SK-N-SH treated with all-trans-retinoic acid at 6 μM for 48 hours (cell line): ENCODE measurements around the gene VPS35L.
"Not testable (repeated sequence)": the region's sequence is repeated elsewhere in the genome, so short reads cannot be mapped to it uniquely, and the experiment has no call there.

Source experiments
- ATAC-seq: fragments of 200-7000 bp; cut with Tn5 transposase; 3 replicates; pipeline ENCODE4 v1.9.1; 2020; ENCODE audit warnings: mild to moderate bottlenecking, moderate library complexity
- ARNTL ChIP-seq: fragments of 450-650 bp; formaldehyde crosslinking; IDR thresholded peaks from 2 replicates; pipeline ENCODE4 v1.5.0; 2020; ENCODE audit warnings: low read depth, mild to moderate bottlenecking, moderate library complexity, borderline replicate concordance
- BACH2 ChIP-seq: fragments of 250-450 bp; sonication (Bioruptor Pico); IDR thresholded peaks from 2 replicates; pipeline ENCODE4 v1.9.0; 2021; ENCODE audit warnings: mild to moderate bottlenecking, borderline replicate concordance
- CSDC2 ChIP-seq: fragments of 250-450 bp; sonication (Bioruptor Pico); IDR thresholded peaks from 2 replicates; pipeline ENCODE4 v1.5.0; 2020; ENCODE audit warnings: mild to moderate bottlenecking, moderate library complexity
- CSRNP3 ChIP-seq: fragments of 250-450 bp; sonication (Bioruptor Pico); IDR thresholded peaks from 2 replicates; pipeline ENCODE4 v1.5.1; 2021; ENCODE audit warnings: mild to moderate bottlenecking, moderate library complexity
- ESRRG ChIP-seq: fragments of 250-450 bp; sonication (Bioruptor Pico); IDR thresholded peaks from 2 replicates; pipeline ENCODE4 v1.6.1; 2021; ENCODE audit warnings: mild to moderate bottlenecking
- GLIS3 ChIP-seq: fragments of 250-450 bp; sonication (Bioruptor Pico); IDR thresholded peaks from 2 replicates; pipeline ENCODE4 v1.5.0; 2020; ENCODE audit warnings: mild to moderate bottlenecking, moderate library complexity
- ISL1 ChIP-seq: fragments of 250-450 bp; sonication (Bioruptor Pico); IDR thresholded peaks from 2 replicates; pipeline ENCODE4 v2.1.2; 2022; ENCODE audit warnings: mild to moderate bottlenecking, moderate library complexity
- OSR1 ChIP-seq: fragments of 250-450 bp; sonication (Bioruptor Pico); IDR thresholded peaks from 2 replicates; pipeline ENCODE4 v1.8.0; 2022; ENCODE audit warnings: moderate library complexity, mild to moderate bottlenecking, inconsistent platforms
- PATZ1 ChIP-seq: fragments of 250-450 bp; sonication (Bioruptor Pico); IDR thresholded peaks from 2 replicates; pipeline ENCODE4 v1.8.0; 2020; ENCODE audit warnings: mild to moderate bottlenecking, moderate library complexity, borderline replicate concordance
- PPARA ChIP-seq: fragments of 250-450 bp; sonication (Bioruptor Pico); IDR thresholded peaks from 2 replicates; pipeline ENCODE4 v1.5.0; 2020; ENCODE audit warnings: mild to moderate bottlenecking, borderline replicate concordance
- RARB ChIP-seq: fragments of 250-450 bp; sonication (Bioruptor Pico); IDR thresholded peaks from 2 replicates; pipeline ENCODE4 v1.8.0; 2021; ENCODE audit warnings: mild to moderate bottlenecking, moderate library complexity
- SNAI2 ChIP-seq: fragments of 250-450 bp; sonication (Bioruptor Pico); IDR thresholded peaks from 2 replicates; pipeline ENCODE4 v1.5.0; 2020; ENCODE audit warnings: mild to moderate bottlenecking, moderate library complexity
- TCF4 ChIP-seq: fragments of 250-450 bp; sonication (Bioruptor Pico); IDR thresholded peaks from 2 replicates; pipeline ENCODE4 v1.8.0; 2021; ENCODE audit warnings: mild to moderate bottlenecking, moderate library complexity, borderline replicate concordance
- TOX ChIP-seq: fragments of 250-450 bp; sonication (Bioruptor Pico); IDR thresholded peaks from 2 replicates; pipeline ENCODE4 v1.8.0; 2021; ENCODE audit warnings: mild to moderate bottlenecking, moderate library complexity, borderline replicate concordance
- ZC3H10 ChIP-seq: fragments of 250-450 bp; sonication (Bioruptor Pico); IDR thresholded peaks from 2 replicates; pipeline ENCODE4 v1.5.1; 2021; ENCODE audit warnings: mild to moderate bottlenecking, moderate library complexity
- ZFP3 ChIP-seq: fragments of 250-450 bp; sonication (Bioruptor Pico); IDR thresholded peaks from 2 replicates; pipeline ENCODE4 v1.5.0; 2020; ENCODE audit warnings: mild to moderate bottlenecking, moderate library complexity
- ZFP30 ChIP-seq: fragments of 450-650 bp; formaldehyde crosslinking; IDR thresholded peaks from 2 replicates; pipeline ENCODE4 v1.5.0; 2022; ENCODE audit warnings: mild to moderate bottlenecking, moderate library complexity
- ZNF70 ChIP-seq: fragments of 450-650 bp; formaldehyde crosslinking; IDR thresholded peaks from 2 replicates; pipeline ENCODE4 v1.5.0; 2020; ENCODE audit warnings: mild to moderate bottlenecking, moderate library complexity
- ZNF8 ChIP-seq: fragments of 450-650 bp; formaldehyde crosslinking; IDR thresholded peaks from 2 replicates; pipeline ENCODE4 v1.5.0; 2020; ENCODE audit warnings: mild to moderate bottlenecking, moderate library complexity
- TF ChIP-seq, protein P1 (sequence below): fragments of 250-450 bp; sonication (Bioruptor Pico); IDR thresholded peaks from 2 replicates; pipeline ENCODE4 v1.8.0; 2021; ENCODE audit warnings: low read depth, mild to moderate bottlenecking, moderate library complexity, borderline replicate concordance
- TF ChIP-seq, protein P2 (sequence below): fragments of 250-450 bp; sonication (Bioruptor Pico); IDR thresholded peaks from 2 replicates; pipeline ENCODE4 v1.5.1; 2020; ENCODE audit warnings: low read depth, mild to moderate bottlenecking, moderate library complexity

VPS35L gene

GRCh38 chr16:19713697-19714096, 158.2 kb downstream of the VPS35L start:
- ATAC-seq = no peak
- TF ChIP-seq PATZ1 (CRISPR knock-in tag) = no peak
- TF ChIP-seq, all 23 proteins: peak for 0

GRCh38 chr16:19715566-19715965, 160.1 kb downstream of the VPS35L start:
- ATAC-seq = no peak
- no peak for TF ChIP-seq GLIS3 (CRISPR knock-in tag)
- TF ChIP-seq BACH2 (CRISPR knock-in tag) = no peak
- TF ChIP-seq, protein P1, sequence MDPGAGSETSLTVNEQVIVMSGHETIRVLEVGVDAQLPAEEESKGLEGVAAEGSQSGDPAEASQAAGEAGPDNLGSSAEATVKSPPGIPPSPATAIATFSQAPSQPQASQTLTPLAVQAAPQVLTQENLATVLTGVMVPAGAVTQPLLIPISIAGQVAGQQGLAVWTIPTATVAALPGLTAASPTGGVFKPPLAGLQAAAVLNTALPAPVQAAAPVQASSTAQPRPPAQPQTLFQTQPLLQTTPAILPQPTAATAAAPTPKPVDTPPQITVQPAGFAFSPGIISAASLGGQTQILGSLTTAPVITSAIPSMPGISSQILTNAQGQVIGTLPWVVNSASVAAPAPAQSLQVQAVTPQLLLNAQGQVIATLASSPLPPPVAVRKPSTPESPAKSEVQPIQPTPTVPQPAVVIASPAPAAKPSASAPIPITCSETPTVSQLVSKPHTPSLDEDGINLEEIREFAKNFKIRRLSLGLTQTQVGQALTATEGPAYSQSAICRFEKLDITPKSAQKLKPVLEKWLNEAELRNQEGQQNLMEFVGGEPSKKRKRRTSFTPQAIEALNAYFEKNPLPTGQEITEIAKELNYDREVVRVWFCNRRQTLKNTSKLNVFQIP (CRISPR knock-in tag) = no peak
- TF ChIP-seq TCF4 = no peak
- no peak for TF ChIP-seq SNAI2 (CRISPR knock-in tag)
- no peak for TF ChIP-seq ZFP30 (CRISPR knock-in tag)
- no peak for TF ChIP-seq RARB
- TF ChIP-seq ZFP3 (CRISPR knock-in tag) = no peak
- TF ChIP-seq PATZ1 (CRISPR knock-in tag) = no peak
- no peak for TF ChIP-seq ZC3H10 (CRISPR knock-in tag)
- TF ChIP-seq CSDC2 (CRISPR knock-in tag) = no peak
- TF ChIP-seq ZNF70 = no peak
- no peak for TF ChIP-seq TOX (CRISPR knock-in tag)
- TF ChIP-seq ZNF8 (CRISPR knock-in tag) = no peak
- TF ChIP-seq OSR1 = no peak
- no peak for TF ChIP-seq ARNTL (CRISPR knock-in tag)
- no peak for TF ChIP-seq ESRRG (CRISPR knock-in tag)
- no peak for TF ChIP-seq PPARA (CRISPR knock-in tag)
- TF ChIP-seq, all 23 proteins: peak for 0

- TF ChIP-seq BACH2 (CRISPR knock-in tag) = no peak
- no peak for TF ChIP-seq OSR1
- TF ChIP-seq TOX (CRISPR knock-in tag) = no peak
- TF ChIP-seq PATZ1 (CRISPR knock-in tag) = no peak
- TF ChIP-seq, protein P2, sequence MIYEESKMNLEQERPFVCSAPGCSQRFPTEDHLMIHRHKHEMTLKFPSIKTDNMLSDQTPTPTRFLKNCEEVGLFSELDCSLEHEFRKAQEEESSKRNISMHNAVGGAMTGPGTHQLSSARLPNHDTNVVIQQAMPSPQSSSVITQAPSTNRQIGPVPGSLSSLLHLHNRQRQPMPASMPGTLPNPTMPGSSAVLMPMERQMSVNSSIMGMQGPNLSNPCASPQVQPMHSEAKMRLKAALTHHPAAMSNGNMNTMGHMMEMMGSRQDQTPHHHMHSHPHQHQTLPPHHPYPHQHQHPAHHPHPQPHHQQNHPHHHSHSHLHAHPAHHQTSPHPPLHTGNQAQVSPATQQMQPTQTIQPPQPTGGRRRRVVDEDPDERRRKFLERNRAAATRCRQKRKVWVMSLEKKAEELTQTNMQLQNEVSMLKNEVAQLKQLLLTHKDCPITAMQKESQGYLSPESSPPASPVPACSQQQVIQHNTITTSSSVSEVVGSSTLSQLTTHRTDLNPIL (CRISPR knock-in tag) = no peak
- no peak for TF ChIP-seq CSDC2 (CRISPR knock-in tag)
- TF ChIP-seq ZNF70 = no peak
- TF ChIP-seq ESRRG (CRISPR knock-in tag) = no peak
- TF ChIP-seq CSRNP3 (CRISPR knock-in tag) = no peak
- TF ChIP-seq ZNF8 (CRISPR knock-in tag) = no peak
- TF ChIP-seq RARB = no peak
- TF ChIP-seq PPARA (CRISPR knock-in tag) = no peak
- TF ChIP-seq ARNTL (CRISPR knock-in tag) = no peak
- no peak for TF ChIP-seq GLIS3 (CRISPR knock-in tag)
- TF ChIP-seq ISL1 (CRISPR knock-in tag) = no peak
- TF ChIP-seq, protein P1 (CRISPR knock-in tag) = no peak
- TF ChIP-seq ZC3H10 (CRISPR knock-in tag) = no peak
- no peak for ATAC-seq
Measured at GRCh38 chr16:19716183-19716582, 160.7 kb downstream of the VPS35L start.

GRCh38 chr16:19716728-19717127, 161.2 kb downstream of the VPS35L start:
- ATAC-seq = not testable (repeated sequence)
